Panc1 (cell line): Measurements from ENCODE around the gene EOLA1. TPM values are rescaled to one million over a fixed set of nuclear protein-coding genes. Genes with fewer than 3 reads are reported as not detected.
"Not testable (repeated sequence)": the region's sequence is repeated elsewhere in the genome, so short reads cannot be mapped to it uniquely, and the experiment has no call there.

ENCODE experiments used
- ATAC-seq: fragments of 200-7000 bp; cut with Tn5 transposase; 2 replicates; pipeline ENCODE4 v1.9.1; 2020; ENCODE audit warnings: mild to moderate bottlenecking, moderate library complexity
- BruUV-seq: library from RNA; stranded (reverse); fragments of 400-500 nt; replicated peaks from 2 replicates; lab custom pipeline; 2021; lab: Mats Ljungman, UMichigan
- CTCF ChIA-PET: fragments of 300-600 bp; sonication (Branson Sonifier 250); formaldehyde crosslinking; loops from one replicate; lab custom pipeline; 2022; ENCODE audit warnings: antibody characterized with exemption; lab: Charles Lee
- POLR2A ChIA-PET: fragments of 300-600 bp; sonication (Branson Sonifier 250); formaldehyde crosslinking; loops from one replicate; lab custom pipeline; 2022; ENCODE audit warnings: antibody characterized with exemption; lab: Charles Lee
- DNase-seq: peaks from one replicate; pipeline ENCODE4 v3.0.0-alpha.2; 2010; ENCODE audit warnings: low read depth, low spot score
- H3K27ac ChIP-seq: 2 replicates; pipeline ENCODE4 v1.5.1; 2011; ENCODE audit warnings: mild to moderate bottlenecking, low read length, inconsistent platforms
- H3K27me3 ChIP-seq: fragments of 200-500 bp; sonication (Bioruptor generic); 2 replicates; pipeline ENCODE4 v1.6.0; 2014; ENCODE audit warnings: low read length, inconsistent platforms; ENCODE audit not compliant: control insufficient read depth, insufficient read depth
- H3K36me3 ChIP-seq: fragments of 200-500 bp; sonication (Bioruptor generic); 2 replicates; pipeline ENCODE4 v1.5.1; 2014; ENCODE audit warnings: inconsistent platforms, mild to moderate bottlenecking, low read length, moderate library complexity; ENCODE audit not compliant: control insufficient read depth, insufficient read depth
- H3K4me1 ChIP-seq: 2 replicates; pipeline ENCODE4 v1.5.1; 2011; ENCODE audit warnings: inconsistent platforms, mild to moderate bottlenecking, low read length, moderate library complexity; ENCODE audit not compliant: control insufficient read depth, insufficient read depth
- H3K4me3 ChIP-seq, 2 experiments: 2 replicates each; pipeline ENCODE4 v1.5.1; 2011 to 2012; ENCODE audit warnings: low read depth in 2 of 2, low read length in 2 of 2, mild to moderate bottlenecking in 2 of 2, inconsistent platforms in 1 of 2, moderate library complexity in 1 of 2
- H3K9me3 ChIP-seq: fragments of 200-500 bp; sonication (Bioruptor generic); 2 replicates; pipeline ENCODE4 v1.5.1; 2014; ENCODE audit warnings: low read depth, mild to moderate bottlenecking, inconsistent platforms, low read length, moderate library complexity; ENCODE audit not compliant: control insufficient read depth, insufficient read depth
- CTCF ChIP-seq: fragments of 450-650 bp; IDR thresholded peaks from 2 replicates; pipeline ENCODE4 v1.5.1; 2017; ENCODE audit warnings: mild to moderate bottlenecking
- POLR2AphosphoS5 ChIP-seq: IDR thresholded peaks from 2 replicates; pipeline ENCODE4 v1.6.1; 2012; ENCODE audit warnings: mild to moderate bottlenecking, low read depth, low read length, moderate library complexity
- REST ChIP-seq, 2 experiments: IDR thresholded peaks; 2 replicates each; pipeline ENCODE4 v1.6.1; 2011 to 2012; ENCODE audit warnings: low read depth in 2 of 2, control low read depth in 1 of 2, low read length in 1 of 2, mild to moderate bottlenecking in 1 of 2, moderate library complexity in 1 of 2; ENCODE audit not compliant: insufficient read depth in 1 of 2
- SIN3A ChIP-seq: IDR thresholded peaks from 2 replicates; pipeline ENCODE4 v1.6.1; 2012; ENCODE audit warnings: low read depth, mild to moderate bottlenecking, low read length, moderate library complexity, borderline replicate concordance; ENCODE audit not compliant: insufficient read depth
- TCF7L2 ChIP-seq: IDR thresholded peaks from 2 replicates; pipeline ENCODE4 v1.6.1; 2011; ENCODE audit warnings: mild to moderate bottlenecking, low read depth, low read length, inconsistent platforms
- in situ Hi-C: cut with HindIII; loops from 2 replicates; pipeline ENCODE4 v1.10.0; 2016; ENCODE audit warnings: low sequenced_read_pairs, low pct_unique_long_range_greater_than_20kb
- intact Hi-C: fragments of 100-400 bp; cut with micrococcal nuclease; formaldehyde crosslinking; loops from one replicate; pipeline ENCODE4 v1.10.0; 2022; ENCODE audit not compliant: unreplicated experiment
- total RNA-seq: library from RNA; stranded (reverse); gene quantifications from one replicate; pipeline ENCODE4 v1.2.1, GENCODE V29; 2021; ENCODE audit not compliant: unreplicated experiment

EOLA1 gene
- total RNA-seq, 1 experiment from 2014 or later: 26.8 TPM

GRCh38 chrX:149521438-149521837, 19.4 kb upstream of the EOLA1 start:
- intact Hi-C loops: no loop called here
- Histone ChIP-seq H3K27me3 (no peaks in the 10 kb centered on the region), H3K4me3 (no peak overlapping the region), H3K36me3 (no peaks in the 10 kb centered on the region), H3K4me1 (no peaks in the 10 kb centered on the region), H3K9me3 (no peaks in the 10 kb centered on the region), H3K27ac (no peak overlapping the region)
- ChIA-PET CTCF (interaction anchor here (0.6 kb wide), 1 partner anchor 109 kb away, joined by 3 read pairs; no protein-coding TSS in a partner anchor), POLR2A (no interaction called here)
- no peak for DNase-seq
- in situ Hi-C loops: loop anchor here (25.0 kb wide), 1 partner anchor 1116 kb away; no protein-coding TSS in a partner anchor
- BruUV-seq: no TSS peak
- no peak for ATAC-seq
- TF ChIP-seq POLR2AphosphoS5 (no peak), TCF7L2 (no peak), REST (IDR thresholded peaks at IDR 0.05; ENCODE audit: insufficient read depth in 1 of 2, low read depth in 2 of 2, low read length in 1 of 2) (no peak), SIN3A (no peak), CTCF (no peak)

GRCh38 chrX:149522916-149523315, 17.9 kb upstream of the EOLA1 start:
- H3K27ac ChIP-seq: no peak overlapping the region
- BruUV-seq: no TSS peak
- ChIA-PET CTCF (no interaction called here), POLR2A (no interaction called here)
- TF ChIP-seq TCF7L2 (no peak), POLR2AphosphoS5 (no peak), CTCF (no peak), SIN3A (no peak), REST (IDR thresholded peaks at IDR 0.05; ENCODE audit: insufficient read depth in 1 of 2, low read depth in 2 of 2, low read length in 1 of 2) (no peak)
- DNase-seq (no peak), ATAC-seq (no peak)
- H3K36me3 ChIP-seq: no peaks in the 10 kb centered on the region
- no peaks in the 10 kb centered on the region for H3K27me3 ChIP-seq
- H3K9me3 ChIP-seq: no peaks in the 10 kb centered on the region
- intact Hi-C loops (no loop called here), in situ Hi-C loops (loop anchor here (25.0 kb wide), 1 partner anchor 1114 kb away; no protein-coding TSS in a partner anchor)
- no peaks in the 10 kb centered on the region for H3K4me1 ChIP-seq
- no peak overlapping the region for H3K4me3 ChIP-seq

GRCh38 chrX:149525389-149525788, 15.4 kb upstream of the EOLA1 start:
- H3K27ac ChIP-seq, CTCF ChIA-PET, BruUV-seq, H3K4me3 ChIP-seq, H3K27me3 ChIP-seq, POLR2A ChIA-PET, intact Hi-C loops, H3K36me3 ChIP-seq, DNase-seq, in situ Hi-C loops, H3K9me3 ChIP-seq, H3K4me1 ChIP-seq: not testable (repeated sequence)
- ATAC-seq: peak; percentile 47; the same call in 1 of the 2 replicates

GRCh38 chrX:149525903-149526302, 14.9 kb upstream of the EOLA1 start:
- H3K27me3 ChIP-seq, intact Hi-C loops, H3K36me3 ChIP-seq, BruUV-seq, H3K4me3 ChIP-seq, H3K4me1 ChIP-seq, POLR2A ChIA-PET, in situ Hi-C loops, H3K9me3 ChIP-seq, CTCF ChIA-PET, H3K27ac ChIP-seq, DNase-seq, ATAC-seq: not testable (repeated sequence)
